GM12873 (cell line): ENCODE measurements around the gene SAMHD1.

Experiments
- TF ChIP-seq, protein P1 (sequence below): IDR thresholded peaks from 2 replicates; pipeline ENCODE4 v1.5.1; 2012; ENCODE audit warnings: low read depth, mild to moderate bottlenecking, moderate library complexity, low read length, control low read depth; ENCODE audit not compliant: insufficient read depth; ENCODE audit errors: missing control alignments

Gene SAMHD1

GRCh38 chr20:36984257-36984638 is 32.7 kb upstream of the SAMHD1 start:
- TF ChIP-seq, protein P1, sequence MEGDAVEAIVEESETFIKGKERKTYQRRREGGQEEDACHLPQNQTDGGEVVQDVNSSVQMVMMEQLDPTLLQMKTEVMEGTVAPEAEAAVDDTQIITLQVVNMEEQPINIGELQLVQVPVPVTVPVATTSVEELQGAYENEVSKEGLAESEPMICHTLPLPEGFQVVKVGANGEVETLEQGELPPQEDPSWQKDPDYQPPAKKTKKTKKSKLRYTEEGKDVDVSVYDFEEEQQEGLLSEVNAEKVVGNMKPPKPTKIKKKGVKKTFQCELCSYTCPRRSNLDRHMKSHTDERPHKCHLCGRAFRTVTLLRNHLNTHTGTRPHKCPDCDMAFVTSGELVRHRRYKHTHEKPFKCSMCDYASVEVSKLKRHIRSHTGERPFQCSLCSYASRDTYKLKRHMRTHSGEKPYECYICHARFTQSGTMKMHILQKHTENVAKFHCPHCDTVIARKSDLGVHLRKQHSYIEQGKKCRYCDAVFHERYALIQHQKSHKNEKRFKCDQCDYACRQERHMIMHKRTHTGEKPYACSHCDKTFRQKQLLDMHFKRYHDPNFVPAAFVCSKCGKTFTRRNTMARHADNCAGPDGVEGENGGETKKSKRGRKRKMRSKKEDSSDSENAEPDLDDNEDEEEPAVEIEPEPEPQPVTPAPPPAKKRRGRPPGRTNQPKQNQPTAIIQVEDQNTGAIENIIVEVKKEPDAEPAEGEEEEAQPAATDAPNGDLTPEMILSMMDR = no peak

GRCh38 chr20:36975099-36975818 is 23.8 kb upstream of the SAMHD1 start:
- TF ChIP-seq, protein P1 = no peak

GRCh38 chr20:36974660-36975059 is 23.2 kb upstream of the SAMHD1 start:
- TF ChIP-seq, protein P1 = no peak

- TF ChIP-seq, protein P1 = no peak
These were observed 19.6 kb upstream of the SAMHD1 start for GRCh38 chr20:36971103-36971502.

- TF ChIP-seq, protein P1 = no peak
These were observed 18.1 kb upstream of the SAMHD1 start for GRCh38 chr20:36969478-36970186.

- TF ChIP-seq, protein P1 = no peak
These were observed 17.5 kb upstream of the SAMHD1 start for GRCh38 chr20:36969051-36969450.

DNA sequence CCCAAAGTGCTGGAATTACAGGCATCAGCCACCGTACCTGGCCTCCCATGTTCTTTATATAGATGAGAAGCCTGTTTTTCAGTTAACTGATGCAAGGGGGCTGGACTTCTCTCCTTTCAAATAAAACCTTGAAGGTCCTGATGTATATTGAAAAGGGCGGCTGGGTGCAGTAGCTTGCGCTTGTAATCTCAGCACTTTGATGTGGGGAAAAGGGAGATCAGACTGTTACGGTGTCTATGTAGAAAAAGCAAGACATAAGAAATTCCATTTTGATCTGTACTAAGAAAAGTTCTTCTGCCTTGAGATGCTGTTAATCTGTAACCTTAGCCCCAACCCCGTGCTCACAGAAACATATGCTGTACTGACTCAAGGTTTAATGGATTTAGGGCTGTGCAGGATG is 16.1 kb upstream of the SAMHD1 start:
- TF ChIP-seq, protein P1 = no peak
